ENCODE results near the gene NEK7. TPM values are rescaled to one million over a fixed set of nuclear protein-coding genes. Genes with fewer than 3 reads are reported as not detected.

NEK7 gene
- polyA plus RNA-seq, 1 donor (not counting 4 experiments of a cell fraction or from before 2014, with no cell fraction given) = 56.8 TPM

DNA sequence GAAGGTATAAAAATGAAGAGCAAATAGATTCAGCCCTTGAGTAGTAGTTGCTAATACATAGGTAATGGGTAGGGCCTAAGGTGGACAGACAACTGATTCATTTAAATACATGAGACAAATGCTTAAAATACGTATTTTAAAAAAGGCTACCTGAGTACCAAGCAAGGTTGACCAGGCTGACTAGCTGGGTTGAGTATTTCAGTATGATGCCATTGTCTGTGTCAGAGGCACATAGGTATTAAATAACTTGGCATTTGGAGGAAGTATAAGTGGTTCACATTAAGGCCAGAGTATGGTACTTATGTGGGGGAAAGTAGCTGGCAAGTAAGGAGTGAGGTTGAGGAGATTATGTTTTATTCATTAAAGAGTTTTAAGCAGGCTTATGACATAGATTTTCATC is 19.4 kb downstream of the NEK7 start:
- H4K20me1 ChIP-seq (ENCODE audit: control insufficient read depth, extremely low read depth, insufficient read depth, low read length) = no peaks in the 10 kb centered on the region
- H3K27ac ChIP-seq (ENCODE audit: control insufficient read depth, insufficient read depth, low read length) = no peak overlapping the region
- peaks cover 87% of the 10 kb centered on the region for H3K79me2 ChIP-seq (ENCODE audit: control insufficient read depth, insufficient read depth, low read length)
- no peaks in the 10 kb centered on the region for H3K27me3 ChIP-seq (ENCODE audit: control insufficient read depth, extremely low read depth, insufficient read depth, low read length)
- dilution Hi-C loops (cut with MboI; ENCODE audit: extremely low pct_ligation_motif_present, low sequenced_read_pairs) = no loop called here
- DNase-seq (ENCODE audit: low read depth, low spot score) (no peak), FAIRE-seq (peak; percentile 23)
- H3K4me1 ChIP-seq (ENCODE audit: control insufficient read depth, extremely low read depth, insufficient read depth, low read length) = peaks cover 26% of the 10 kb centered on the region
- TF ChIP-seq EZH2 (IDR thresholded peaks at IDR 0.05; ENCODE audit: low read length) = no peak
- TF ChIP-seq, protein P1, sequence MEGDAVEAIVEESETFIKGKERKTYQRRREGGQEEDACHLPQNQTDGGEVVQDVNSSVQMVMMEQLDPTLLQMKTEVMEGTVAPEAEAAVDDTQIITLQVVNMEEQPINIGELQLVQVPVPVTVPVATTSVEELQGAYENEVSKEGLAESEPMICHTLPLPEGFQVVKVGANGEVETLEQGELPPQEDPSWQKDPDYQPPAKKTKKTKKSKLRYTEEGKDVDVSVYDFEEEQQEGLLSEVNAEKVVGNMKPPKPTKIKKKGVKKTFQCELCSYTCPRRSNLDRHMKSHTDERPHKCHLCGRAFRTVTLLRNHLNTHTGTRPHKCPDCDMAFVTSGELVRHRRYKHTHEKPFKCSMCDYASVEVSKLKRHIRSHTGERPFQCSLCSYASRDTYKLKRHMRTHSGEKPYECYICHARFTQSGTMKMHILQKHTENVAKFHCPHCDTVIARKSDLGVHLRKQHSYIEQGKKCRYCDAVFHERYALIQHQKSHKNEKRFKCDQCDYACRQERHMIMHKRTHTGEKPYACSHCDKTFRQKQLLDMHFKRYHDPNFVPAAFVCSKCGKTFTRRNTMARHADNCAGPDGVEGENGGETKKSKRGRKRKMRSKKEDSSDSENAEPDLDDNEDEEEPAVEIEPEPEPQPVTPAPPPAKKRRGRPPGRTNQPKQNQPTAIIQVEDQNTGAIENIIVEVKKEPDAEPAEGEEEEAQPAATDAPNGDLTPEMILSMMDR (optimal IDR thresholded peaks at IDR 0.05 in 1 of 3, IDR thresholded peaks at IDR 0.05 in 1 of 3, conservative IDR thresholded peaks at IDR 0.05 in 1 of 3; ENCODE audit: extremely low read depth in 1 of 3, insufficient read depth in 2 of 3, low read length in 3 of 3) = no peak
- H3K4me3 ChIP-seq (ENCODE audit: control insufficient read depth in 2 of 3, extremely low read depth in 1 of 3, insufficient read depth in 2 of 3, low read depth in 1 of 3, low read length in 3 of 3) = no peak overlapping the region
- no peaks in the 10 kb centered on the region for H3K9me1 ChIP-seq (ENCODE audit: control insufficient read depth, extremely low read depth, insufficient read depth, low read length)
- H3K4me2 ChIP-seq (ENCODE audit: control insufficient read depth, extremely low read depth, insufficient read depth, low read depth, low read length) = no peak overlapping the region
- no peaks in the 10 kb centered on the region for H3K9me3 ChIP-seq (ENCODE audit: control insufficient read depth, low read depth, low read length)
- no peak overlapping the region for H2AFZ ChIP-seq (ENCODE audit: control insufficient read depth, low read length)
- H3K36me3 ChIP-seq (ENCODE audit: control insufficient read depth in 2 of 2, extremely low read depth in 1 of 2, insufficient read depth in 2 of 2, low read length in 2 of 2) = peaks cover 0 to 1% of the 10 kb centered on the region in 2 experiments
- no peak overlapping the region for H3K9ac ChIP-seq (ENCODE audit: control insufficient read depth, extremely low read depth, insufficient read depth, low read length)

DNA sequence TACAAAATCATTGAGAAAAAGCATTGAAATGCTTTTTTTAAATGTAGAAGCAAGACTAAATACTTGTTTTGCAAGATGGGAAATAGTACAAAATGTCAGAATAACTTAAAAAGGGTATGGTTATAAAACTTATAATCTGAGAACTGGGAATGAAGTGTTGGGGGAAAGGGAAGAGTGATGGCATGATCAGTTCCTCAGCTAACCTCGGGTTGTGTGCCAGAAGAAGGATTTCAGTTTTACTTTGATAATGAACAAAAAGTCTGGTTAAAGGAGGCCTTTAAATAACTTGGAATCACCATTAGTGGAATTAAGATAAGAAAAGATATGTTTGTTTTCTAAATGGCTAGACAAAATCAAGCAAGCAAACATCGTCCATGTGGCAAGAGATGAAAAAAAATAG is 20.7 kb downstream of the NEK7 start:
- Histone ChIP-seq H3K9me1 (ENCODE audit: control insufficient read depth, extremely low read depth, insufficient read depth, low read length) (no peaks in the 10 kb centered on the region), H2AFZ (ENCODE audit: control insufficient read depth, low read length) (no peak overlapping the region), H4K20me1 (ENCODE audit: control insufficient read depth, extremely low read depth, insufficient read depth, low read length) (no peaks in the 10 kb centered on the region), H3K4me2 (ENCODE audit: control insufficient read depth, extremely low read depth, insufficient read depth, low read depth, low read length) (no peak overlapping the region), H3K9ac (ENCODE audit: control insufficient read depth, extremely low read depth, insufficient read depth, low read length) (no peak overlapping the region), H3K79me2 (ENCODE audit: control insufficient read depth, insufficient read depth, low read length) (peaks cover 87% of the 10 kb centered on the region), H3K27me3 (ENCODE audit: control insufficient read depth, extremely low read depth, insufficient read depth, low read length) (no peaks in the 10 kb centered on the region), H3K27ac (ENCODE audit: control insufficient read depth, insufficient read depth, low read length) (no peak overlapping the region), H3K4me3 (ENCODE audit: control insufficient read depth in 2 of 3, extremely low read depth in 1 of 3, insufficient read depth in 2 of 3, low read depth in 1 of 3, low read length in 3 of 3) (no peak overlapping the region), H3K4me1 (ENCODE audit: control insufficient read depth, extremely low read depth, insufficient read depth, low read length) (peaks cover 26% of the 10 kb centered on the region), H3K36me3 (ENCODE audit: control insufficient read depth in 2 of 2, extremely low read depth in 1 of 2, insufficient read depth in 2 of 2, low read length in 2 of 2) (no peaks in the 10 kb centered on the region), H3K9me3 (ENCODE audit: control insufficient read depth, low read depth, low read length) (no peaks in the 10 kb centered on the region)
- DNase-seq (ENCODE audit: low read depth, low spot score) = no peak
- dilution Hi-C loops (cut with MboI; ENCODE audit: extremely low pct_ligation_motif_present, low sequenced_read_pairs) = no loop called here
- TF ChIP-seq, protein P1 (optimal IDR thresholded peaks at IDR 0.05 in 1 of 3, IDR thresholded peaks at IDR 0.05 in 1 of 3, conservative IDR thresholded peaks at IDR 0.05 in 1 of 3; ENCODE audit: extremely low read depth in 1 of 3, insufficient read depth in 2 of 3, low read length in 3 of 3) = no peak
- no peak for TF ChIP-seq EZH2 (IDR thresholded peaks at IDR 0.05; ENCODE audit: low read length)
- no peak for FAIRE-seq

All from keratinocyte (primary cell).